Testis (tissue), 2 donors: ENCODE measurements around the gene TMPRSS11A.

Source experiments
- POLR2A ChIP-seq: fragments of 450-650 bp; IDR thresholded peaks from one replicate; pipeline ENCODE4 v1.6.1; 2017; ENCODE audit warnings: antibody characterized with exemption, mild to moderate bottlenecking, moderate library complexity
- TF ChIP-seq, protein P1 (sequence below), 3 experiments: fragments of 450-650 bp in 2 of 3; fragments of 200-600 bp in 1 of 3; sonication (generic) in 1 of 3; IDR thresholded peaks; one replicate each; pipeline ENCODE4 v1.5.1; 2016 to 2019; ENCODE audit warnings: antibody characterized with exemption in 3 of 3, mild to moderate bottlenecking in 2 of 3, moderate library complexity in 1 of 3

GRCh38 chr4:67934628-67935027 is 28.7 kb downstream of the TMPRSS11A start:
- TF ChIP-seq, protein P1, sequence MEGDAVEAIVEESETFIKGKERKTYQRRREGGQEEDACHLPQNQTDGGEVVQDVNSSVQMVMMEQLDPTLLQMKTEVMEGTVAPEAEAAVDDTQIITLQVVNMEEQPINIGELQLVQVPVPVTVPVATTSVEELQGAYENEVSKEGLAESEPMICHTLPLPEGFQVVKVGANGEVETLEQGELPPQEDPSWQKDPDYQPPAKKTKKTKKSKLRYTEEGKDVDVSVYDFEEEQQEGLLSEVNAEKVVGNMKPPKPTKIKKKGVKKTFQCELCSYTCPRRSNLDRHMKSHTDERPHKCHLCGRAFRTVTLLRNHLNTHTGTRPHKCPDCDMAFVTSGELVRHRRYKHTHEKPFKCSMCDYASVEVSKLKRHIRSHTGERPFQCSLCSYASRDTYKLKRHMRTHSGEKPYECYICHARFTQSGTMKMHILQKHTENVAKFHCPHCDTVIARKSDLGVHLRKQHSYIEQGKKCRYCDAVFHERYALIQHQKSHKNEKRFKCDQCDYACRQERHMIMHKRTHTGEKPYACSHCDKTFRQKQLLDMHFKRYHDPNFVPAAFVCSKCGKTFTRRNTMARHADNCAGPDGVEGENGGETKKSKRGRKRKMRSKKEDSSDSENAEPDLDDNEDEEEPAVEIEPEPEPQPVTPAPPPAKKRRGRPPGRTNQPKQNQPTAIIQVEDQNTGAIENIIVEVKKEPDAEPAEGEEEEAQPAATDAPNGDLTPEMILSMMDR (IDR thresholded peaks at IDR 0.05): no peak
- no peak for TF ChIP-seq POLR2A
